GM12878 (cell line): Measurements from ENCODE around the gene IGF1R. TPM values are rescaled to one million over a fixed set of nuclear protein-coding genes. Genes with fewer than 3 reads are reported as not detected.

Source experiments
- ATAC-seq: fragments of 200-7000 bp; cut with Tn5 transposase; 3 replicates; pipeline ENCODE4 v1.9.1; 2020; ENCODE audit warnings: mild to moderate bottlenecking, moderate library complexity
- BruUV-seq: library from RNA; stranded (reverse); fragments of 400-500 nt; replicated peaks from 2 replicates; lab custom pipeline; 2021; lab: Mats Ljungman, UMichigan
- CTCF ChIA-PET: fragments of 300-600 bp; sonication (Branson Sonifier 250); formaldehyde crosslinking; extraction: SDS; loops from one replicate; lab custom pipeline; 2021; ENCODE audit warnings: inconsistent platforms; lab: Yijun Ruan, JAX
- POLR2A ChIA-PET: fragments of 350-600 bp; formaldehyde crosslinking; extraction: SDS; loops from one replicate; lab custom pipeline; 2021; ENCODE audit warnings: inconsistent platforms; lab: Charles Lee
- RAD21 ChIA-PET: fragments of 300-600 bp; sonication (Branson Sonifier 250); formaldehyde crosslinking; loops from one replicate; lab custom pipeline; 2023; ENCODE audit warnings: antibody characterized with exemption; ENCODE audit not compliant: unreplicated experiment; lab: Charles Lee
- SMC1A ChIA-PET: fragments of 300-600 bp; sonication (Branson Sonifier 250); formaldehyde crosslinking; loops from one replicate; lab custom pipeline; 2023; ENCODE audit not compliant: unreplicated experiment, uncharacterized antibody; lab: Charles Lee
- DNase-seq: peaks from one replicate; pipeline ENCODE4 v3.0.0-alpha.2; 2011; ENCODE audit warnings: low read depth, low spot score
- FAIRE-seq: peaks from 3 replicates; lab custom pipeline; 2011; peaks lifted over from hg19 to GRCh38; lab: Jason Lieb, UNC
- H2AFZ ChIP-seq: 2 replicates; pipeline ENCODE4 v1.6.0; 2011; ENCODE audit warnings: low read depth, low read length, control low read depth; ENCODE audit not compliant: control insufficient read depth
- H3K27ac ChIP-seq: 2 replicates; pipeline ENCODE4 v1.5.1; 2011; ENCODE audit warnings: control low read depth; ENCODE audit not compliant: control insufficient read depth, insufficient read depth
- H3K27me3 ChIP-seq, 2 experiments: replicated peaks in 1 of 2; 2 replicates each; pipeline versions ENCODE4 v1.6.0 to v1.6.1; 2011; ENCODE audit warnings: low read length in 1 of 2; ENCODE audit not compliant: control insufficient read depth in 2 of 2, insufficient read depth in 2 of 2
- H3K36me3 ChIP-seq, 2 experiments: 2 replicates each; pipeline ENCODE4 v1.5.1; 2011; ENCODE audit warnings: low read length in 1 of 2; ENCODE audit not compliant: control insufficient read depth in 2 of 2, insufficient read depth in 2 of 2
- H3K4me1 ChIP-seq: 2 replicates; pipeline ENCODE4 v1.6.1; 2011; ENCODE audit warnings: mild to moderate bottlenecking, low read length, moderate library complexity, mixed read lengths; ENCODE audit not compliant: control insufficient read depth, insufficient read depth
- H3K4me2 ChIP-seq: 2 replicates; pipeline ENCODE4 v1.6.0; 2011; ENCODE audit warnings: control low read depth; ENCODE audit not compliant: control insufficient read depth, insufficient read depth
- H3K4me3 ChIP-seq: fragments of 200-600 bp; sonication (generic); 2 replicates; pipeline ENCODE4 v1.5.1; 2016
- H3K79me2 ChIP-seq: 2 replicates; pipeline ENCODE4 v1.6.0; 2011; ENCODE audit warnings: low read length; ENCODE audit not compliant: control insufficient read depth, insufficient read depth
- H3K9ac ChIP-seq: 2 replicates; pipeline ENCODE4 v1.8.0; 2011; ENCODE audit warnings: low read length, control low read depth, mixed read lengths; ENCODE audit not compliant: control insufficient read depth, insufficient read depth
- H3K9me3 ChIP-seq: replicated peaks from 3 replicates; pipeline ENCODE4 v1.5.1; 2011; ENCODE audit warnings: mild to moderate bottlenecking, low read length; ENCODE audit not compliant: control insufficient read depth, insufficient read depth
- H4K20me1 ChIP-seq: 2 replicates; pipeline ENCODE4 v1.6.0; 2011; ENCODE audit not compliant: control insufficient read depth, insufficient read depth
- FOXK2 ChIP-seq: fragments of 450-650 bp; IDR thresholded peaks from 2 replicates; pipeline ENCODE4 v1.6.1; 2017; ENCODE audit warnings: mild to moderate bottlenecking, moderate library complexity
- HCFC1 ChIP-seq: fragments of 150-350 bp; IDR thresholded peaks from 2 replicates; pipeline ENCODE4 v1.6.1; 2014; ENCODE audit warnings: low read length
- HDAC2 ChIP-seq: fragments of 200-600 bp; sonication (generic); IDR thresholded peaks from 2 replicates; pipeline ENCODE4 v1.6.1; 2017
- IRF4 ChIP-seq: IDR thresholded peaks from 2 replicates; pipeline ENCODE4 v1.6.1; 2011; ENCODE audit warnings: low read depth, low read length
- KAT2A ChIP-seq: conservative IDR thresholded peaks from 2 replicates; pipeline ENCODE4 v1.6.1; 2011; ENCODE audit warnings: low read depth, low read length; ENCODE audit not compliant: control insufficient read depth
- KDM1A ChIP-seq: fragments of 200-600 bp; sonication (generic); IDR thresholded peaks from 2 replicates; pipeline ENCODE4 v1.6.1; 2016; ENCODE audit warnings: borderline replicate concordance
- MEF2A ChIP-seq: IDR thresholded peaks from 2 replicates; pipeline ENCODE4 v1.6.1; 2011; ENCODE audit warnings: low read depth, mild to moderate bottlenecking, low read length, moderate library complexity; ENCODE audit not compliant: insufficient read depth
- MTA3 ChIP-seq: IDR thresholded peaks from 2 replicates; pipeline ENCODE4 v1.6.1; 2012; ENCODE audit warnings: low read length, inconsistent platforms, borderline replicate concordance
- NFYA ChIP-seq: IDR thresholded peaks from 2 replicates; pipeline ENCODE4 v1.6.1; 2011; ENCODE audit warnings: low read depth, mild to moderate bottlenecking, low read length, improper control_type of control experiment, borderline replicate concordance
- PAX5 ChIP-seq: IDR thresholded peaks from 2 replicates; pipeline ENCODE4 v1.6.1; 2011; ENCODE audit warnings: low read depth, low read length, borderline replicate concordance
- RAD51 ChIP-seq: fragments of 450-650 bp; IDR thresholded peaks from 2 replicates; pipeline ENCODE4 v1.6.1; 2016; ENCODE audit warnings: moderate library complexity, mild to moderate bottlenecking, inconsistent platforms
- STAT1 ChIP-seq: fragments of 450-650 bp; conservative IDR thresholded peaks from 2 replicates; pipeline ENCODE4 v1.6.1; 2014; ENCODE audit warnings: antibody characterized with exemption, mild to moderate bottlenecking
- TAF1 ChIP-seq: IDR thresholded peaks from 2 replicates; pipeline ENCODE4 v1.6.1; 2011; ENCODE audit warnings: mild to moderate bottlenecking, low read depth, low read length, borderline replicate concordance
- WRNIP1 ChIP-seq: IDR thresholded peaks from 2 replicates; pipeline ENCODE4 v1.6.1; 2011; ENCODE audit warnings: low read depth, low read length, improper control_type of control experiment, borderline replicate concordance
- ZBED1 ChIP-seq: IDR thresholded peaks from 2 replicates; pipeline ENCODE4 v1.6.1; 2016; ENCODE audit warnings: borderline replicate concordance
- WGBS: methylation state at CpG from one replicate; pipeline ENCODE4 v1.1.6; 2016; ENCODE audit warnings: low lambda C conversion rate; ENCODE audit not compliant: insufficient replicate concordance, insufficient coverage; ENCODE audit errors: missing lambda C conversion rate; 5-methylcytosine and 5-hydroxymethylcytosine counted together
- in situ Hi-C: fragments of 300-500 bp; cut with MboI; formaldehyde crosslinking; loops from 9 replicates; pipeline ENCODE4 v1.14.3; 2018; ENCODE audit warnings: mixed read lengths
- intact Hi-C: fragments of 100-400 bp; cut with micrococcal nuclease; formaldehyde crosslinking; loops from one replicate; pipeline ENCODE4 v1.14.2; 2022; ENCODE audit not compliant: unreplicated experiment
- polyA plus RNA-seq, 11 experiments: library from polyadenylated mRNA; depleted of rRNA in 4 of 11; unstranded in 6 of 11; stranded (reverse) in 5 of 11; fragments of >200 nt; fragmentation: Nextera tagmentation in 4 of 11; fragmentation: Illumina TruSeq in 1 of 11; extraction: Ambion mirVana in 4 of 11; extraction: Trizol in 1 of 11; gene quantifications; 1 replicate in 1 of 11; 2 replicates in 10 of 11; pipeline versions ENCODE4 v1.2.1 to v1.2.3, GENCODE V29; 2011 to 2016; ENCODE audit warnings: inconsistent platforms in 2 of 11, missing spikeins in 2 of 11, low read depth in 1 of 11
- total RNA-seq, 4 experiments: library from RNA; depleted of rRNA in 3 of 4; stranded (reverse); fragments of >200 nt in 3 of 4; fragmentation: Illumina TruSeq in 1 of 4; extraction: Trizol in 1 of 4; gene quantifications; 2 replicates each; pipeline versions ENCODE4 v1.2.1 to v1.2.3, GENCODE V29; 2013 to 2021
- TF ChIP-seq, protein P1 (sequence below): IDR thresholded peaks from 2 replicates; pipeline ENCODE4 v1.6.1; 2012; ENCODE audit warnings: low read depth, low read length, improper control_type of control experiment
- TF ChIP-seq, protein P2 (sequence below): fragments of 450-650 bp; IDR thresholded peaks from 2 replicates; pipeline ENCODE4 v1.6.1; 2017; ENCODE audit warnings: mild to moderate bottlenecking, moderate library complexity

The IGF1R gene
- total and polyA plus RNA-seq, 10 of the 15 experiments (the other 5 are each of a cell fraction or from before 2014, with no cell fraction given), result 0.03 to 2.7 (median 0.66) TPM

GRCh38 chr15:98853617-98854420 lies 205.5 kb downstream of the IGF1R start:
- Histone ChIP-seq H3K4me3 (no peak overlapping the region), H2AFZ (no peak overlapping the region), H3K9me3 (no peaks in the 10 kb centered on the region), H3K79me2 (no peaks in the 10 kb centered on the region), H3K4me1 (peaks cover 14% of the 10 kb centered on the region), H3K27me3 (no peaks in the 10 kb centered on the region), H4K20me1 (no peaks in the 10 kb centered on the region), H3K9ac (no peak overlapping the region), H3K4me2 (no peak overlapping the region), H3K36me3 (no peaks in the 10 kb centered on the region), H3K27ac (no peak overlapping the region)
- FAIRE-seq (no peak), ATAC-seq (no peak), DNase-seq (no peak)
- ChIA-PET RAD21 (interaction anchor here (0.6 kb wide), 1 partner anchor 204 kb away, joined by 3 read pairs; no protein-coding TSS in a partner anchor), SMC1A (interaction anchor here (0.6 to 1.0 kb wide), 2 partner anchors 28 to 336 kb away, joined by 3 read pairs; no protein-coding TSS in a partner anchor), CTCF (interaction anchor here (0.6 to 2.7 kb wide), 3 partner anchors 205 to 877 kb away, joined by 3 to 15 read pairs (median 3); partner anchors contain the start of gene IGF1R), POLR2A (no interaction called here)
- BruUV-seq, result no TSS peak
- intact Hi-C loops, result loop anchor here (1.0 kb wide), 1 partner anchor 206 kb away; the partner anchor contains the start of gene IGF1R
- WGBS, result 57% methylated on average over 17 of the region's 18 CpGs
- in situ Hi-C loops, result no loop called here
- no peak for TF ChIP-seq HDAC2
- no peak for TF ChIP-seq MEF2A
- TF ChIP-seq, protein P1, sequence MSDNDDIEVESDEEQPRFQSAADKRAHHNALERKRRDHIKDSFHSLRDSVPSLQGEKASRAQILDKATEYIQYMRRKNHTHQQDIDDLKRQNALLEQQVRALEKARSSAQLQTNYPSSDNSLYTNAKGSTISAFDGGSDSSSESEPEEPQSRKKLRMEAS, result no peak
- no peak for TF ChIP-seq FOXK2
- no peak for TF ChIP-seq IRF4
- TF ChIP-seq NFYA, result no peak
- no peak for TF ChIP-seq WRNIP1
- TF ChIP-seq, protein P2, sequence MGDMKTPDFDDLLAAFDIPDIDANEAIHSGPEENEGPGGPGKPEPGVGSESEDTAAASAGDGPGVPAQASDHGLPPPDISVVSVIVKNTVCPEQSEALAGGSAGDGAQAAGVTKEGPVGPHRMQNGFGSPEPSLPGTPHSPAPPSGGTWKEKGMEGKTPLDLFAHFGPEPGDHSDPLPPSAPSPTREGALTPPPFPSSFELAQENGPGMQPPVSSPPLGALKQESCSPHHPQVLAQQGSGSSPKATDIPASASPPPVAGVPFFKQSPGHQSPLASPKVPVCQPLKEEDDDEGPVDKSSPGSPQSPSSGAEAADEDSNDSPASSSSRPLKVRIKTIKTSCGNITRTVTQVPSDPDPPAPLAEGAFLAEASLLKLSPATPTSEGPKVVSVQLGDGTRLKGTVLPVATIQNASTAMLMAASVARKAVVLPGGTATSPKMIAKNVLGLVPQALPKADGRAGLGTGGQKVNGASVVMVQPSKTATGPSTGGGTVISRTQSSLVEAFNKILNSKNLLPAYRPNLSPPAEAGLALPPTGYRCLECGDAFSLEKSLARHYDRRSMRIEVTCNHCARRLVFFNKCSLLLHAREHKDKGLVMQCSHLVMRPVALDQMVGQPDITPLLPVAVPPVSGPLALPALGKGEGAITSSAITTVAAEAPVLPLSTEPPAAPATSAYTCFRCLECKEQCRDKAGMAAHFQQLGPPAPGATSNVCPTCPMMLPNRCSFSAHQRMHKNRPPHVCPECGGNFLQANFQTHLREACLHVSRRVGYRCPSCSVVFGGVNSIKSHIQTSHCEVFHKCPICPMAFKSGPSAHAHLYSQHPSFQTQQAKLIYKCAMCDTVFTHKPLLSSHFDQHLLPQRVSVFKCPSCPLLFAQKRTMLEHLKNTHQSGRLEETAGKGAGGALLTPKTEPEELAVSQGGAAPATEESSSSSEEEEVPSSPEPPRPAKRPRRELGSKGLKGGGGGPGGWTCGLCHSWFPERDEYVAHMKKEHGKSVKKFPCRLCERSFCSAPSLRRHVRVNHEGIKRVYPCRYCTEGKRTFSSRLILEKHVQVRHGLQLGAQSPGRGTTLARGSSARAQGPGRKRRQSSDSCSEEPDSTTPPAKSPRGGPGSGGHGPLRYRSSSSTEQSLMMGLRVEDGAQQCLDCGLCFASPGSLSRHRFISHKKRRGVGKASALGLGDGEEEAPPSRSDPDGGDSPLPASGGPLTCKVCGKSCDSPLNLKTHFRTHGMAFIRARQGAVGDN, result no peak
- TF ChIP-seq MTA3, result no peak
- no peak for TF ChIP-seq KAT2A
- no peak for TF ChIP-seq HCFC1
- TF ChIP-seq TAF1, result no peak
- no peak for TF ChIP-seq RAD51
- no peak for TF ChIP-seq KDM1A
- no peak for TF ChIP-seq STAT1
- no peak for TF ChIP-seq ZBED1
- no peak for TF ChIP-seq PAX5
